ENCODE results near the gene RBM12. TPM values are rescaled to one million over a fixed set of nuclear protein-coding genes. Genes with fewer than 3 reads are reported as not detected.

The RBM12 gene
- total RNA-seq, 4 donors from 2014 or later = 9.8 to 23.7 (median 20.7) TPM

DNA sequence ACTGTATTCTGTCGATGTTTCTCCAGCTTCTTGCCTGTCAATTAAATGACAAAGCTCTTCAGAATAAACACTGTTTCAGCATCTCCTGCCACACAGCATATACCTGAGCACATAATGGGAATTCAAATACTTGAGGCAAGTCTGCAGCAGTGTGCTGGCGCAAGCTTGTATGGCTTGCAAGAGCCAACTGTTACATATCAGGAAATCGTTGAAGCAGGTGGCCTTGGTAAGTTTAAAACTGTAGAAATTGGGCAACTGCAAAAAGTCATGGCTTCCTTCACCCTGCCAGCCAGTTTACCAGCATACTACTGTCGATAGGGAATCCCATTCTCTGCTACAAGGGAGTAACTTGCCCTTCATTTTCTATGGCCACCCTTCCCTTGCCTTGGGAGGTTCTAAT is 23.0 kb downstream of the RBM12 start:
- Histone ChIP-seq H3K36me3 (no peaks in the 10 kb centered on the region), H3K27me3 (no peaks in the 10 kb centered on the region), H3K4me3 (no peak overlapping the region), H3K9me3 (no peaks in the 10 kb centered on the region), H3K27ac (no peak overlapping the region), H3K4me1 (peaks cover 31 to 49% of the 10 kb centered on the region in 2 donors)
- in situ Hi-C loops (cut with MboI; ENCODE audit: low sequenced_read_pairs in 4 of 4) = no loop called here
- no peak for TF ChIP-seq POLR2A (IDR thresholded peaks at IDR 0.05)
- TF ChIP-seq, protein P1, sequence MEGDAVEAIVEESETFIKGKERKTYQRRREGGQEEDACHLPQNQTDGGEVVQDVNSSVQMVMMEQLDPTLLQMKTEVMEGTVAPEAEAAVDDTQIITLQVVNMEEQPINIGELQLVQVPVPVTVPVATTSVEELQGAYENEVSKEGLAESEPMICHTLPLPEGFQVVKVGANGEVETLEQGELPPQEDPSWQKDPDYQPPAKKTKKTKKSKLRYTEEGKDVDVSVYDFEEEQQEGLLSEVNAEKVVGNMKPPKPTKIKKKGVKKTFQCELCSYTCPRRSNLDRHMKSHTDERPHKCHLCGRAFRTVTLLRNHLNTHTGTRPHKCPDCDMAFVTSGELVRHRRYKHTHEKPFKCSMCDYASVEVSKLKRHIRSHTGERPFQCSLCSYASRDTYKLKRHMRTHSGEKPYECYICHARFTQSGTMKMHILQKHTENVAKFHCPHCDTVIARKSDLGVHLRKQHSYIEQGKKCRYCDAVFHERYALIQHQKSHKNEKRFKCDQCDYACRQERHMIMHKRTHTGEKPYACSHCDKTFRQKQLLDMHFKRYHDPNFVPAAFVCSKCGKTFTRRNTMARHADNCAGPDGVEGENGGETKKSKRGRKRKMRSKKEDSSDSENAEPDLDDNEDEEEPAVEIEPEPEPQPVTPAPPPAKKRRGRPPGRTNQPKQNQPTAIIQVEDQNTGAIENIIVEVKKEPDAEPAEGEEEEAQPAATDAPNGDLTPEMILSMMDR (IDR thresholded peaks at IDR 0.05 in 4 of 5, conservative IDR thresholded peaks at IDR 0.05 in 1 of 5) = no peak
- no peak for DNase-seq
- intact Hi-C loops (cut with DNase I; ENCODE audit: low total_unique reads) = no loop called here
- no peak for ATAC-seq

DNA sequence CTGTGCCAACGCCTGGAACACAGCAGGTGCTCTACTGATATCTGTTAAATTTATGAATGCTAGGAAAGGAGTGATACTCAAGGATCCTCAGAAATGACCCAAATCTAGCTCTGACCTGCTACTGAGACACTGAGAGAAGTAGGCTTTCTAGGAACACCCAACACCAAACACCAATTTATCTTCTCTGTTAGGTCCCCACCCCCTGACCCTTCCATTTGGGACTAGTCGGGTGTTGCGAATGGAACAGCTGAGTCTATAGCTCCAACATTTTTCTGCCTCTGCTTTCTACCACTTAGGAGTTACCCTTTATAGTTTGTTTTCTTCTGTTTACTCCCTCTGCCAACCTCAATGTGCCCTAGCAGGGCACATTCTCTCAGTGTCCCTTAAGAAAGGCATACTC is 24.0 kb downstream of the RBM12 start:
- TF ChIP-seq POLR2A (IDR thresholded peaks at IDR 0.05) = no peak
- TF ChIP-seq, protein P1 (IDR thresholded peaks at IDR 0.05 in 4 of 5, conservative IDR thresholded peaks at IDR 0.05 in 1 of 5) = no peak
- no peak for ATAC-seq

DNA sequence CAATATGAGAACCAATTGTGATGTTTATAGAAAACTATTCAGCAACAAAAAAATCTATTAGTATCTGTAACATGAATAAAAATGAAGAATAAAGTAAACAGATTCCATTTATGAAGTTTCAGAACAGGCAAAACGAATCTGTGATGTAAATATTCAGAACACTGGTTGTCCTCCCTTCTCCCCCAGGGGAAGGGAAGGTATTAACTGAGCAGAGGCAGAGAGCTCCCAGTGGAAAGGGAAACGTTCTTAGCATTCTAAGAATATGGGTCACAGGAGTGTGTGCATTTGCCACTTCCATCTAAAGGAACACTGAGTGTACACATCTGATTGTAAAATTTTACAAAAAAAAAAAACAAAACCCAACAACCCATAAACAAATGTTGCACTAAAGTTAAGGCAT is 25.9 kb downstream of the RBM12 start:
- in situ Hi-C loops (cut with MboI; ENCODE audit: low sequenced_read_pairs in 4 of 4) = no loop called here
- H3K27ac ChIP-seq = no peak overlapping the region
- no peak for TF ChIP-seq POLR2A (IDR thresholded peaks at IDR 0.05)
- TF ChIP-seq, protein P1 (IDR thresholded peaks at IDR 0.05 in 4 of 5, conservative IDR thresholded peaks at IDR 0.05 in 1 of 5) = no peak
- no peak for ATAC-seq
- intact Hi-C loops (cut with DNase I; ENCODE audit: low total_unique reads) = no loop called here
- no peaks in the 10 kb centered on the region for H3K36me3 ChIP-seq
- DNase-seq = no peak
- H3K4me1 ChIP-seq = peaks cover 39 to 54% of the 10 kb centered on the region in 2 donors
- no peaks in the 10 kb centered on the region for H3K27me3 ChIP-seq
- H3K4me3 ChIP-seq = no peak overlapping the region
- H3K9me3 ChIP-seq = no peaks in the 10 kb centered on the region

More for the DNA sequence above, 24.0 kb downstream of the RBM12 start:
- no peaks in the 10 kb centered on the region for H3K27me3 ChIP-seq
- no peak overlapping the region for H3K27ac ChIP-seq
- H3K9me3 ChIP-seq = no peaks in the 10 kb centered on the region
- in situ Hi-C loops (cut with MboI; ENCODE audit: low sequenced_read_pairs in 4 of 4) (no loop called here), intact Hi-C loops (cut with DNase I; ENCODE audit: low total_unique reads) (no loop called here)
- peaks cover 38 to 58% of the 10 kb centered on the region in 2 donors for H3K4me1 ChIP-seq
- DNase-seq = no peak
- no peak overlapping the region for H3K4me3 ChIP-seq
- no peaks in the 10 kb centered on the region for H3K36me3 ChIP-seq

DNA sequence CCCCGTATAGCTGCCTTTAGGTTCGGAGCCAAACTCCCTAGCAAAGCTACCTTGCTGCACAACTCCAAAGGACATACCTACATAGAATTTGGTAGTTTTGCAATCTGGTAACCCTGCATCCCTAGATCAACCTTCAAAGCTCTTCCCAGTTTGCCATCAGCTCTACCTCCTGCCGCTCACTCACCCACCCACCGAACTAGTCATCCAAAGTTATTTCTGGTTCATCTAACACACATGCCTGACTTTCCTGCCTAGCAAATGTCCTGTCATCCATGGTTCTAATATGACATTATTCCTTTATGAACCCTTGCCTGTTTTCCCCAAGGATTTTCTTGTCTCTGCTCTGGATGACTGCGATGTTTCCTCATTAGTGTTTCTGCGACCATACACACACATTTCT is 27.4 kb downstream of the RBM12 start:
- intact Hi-C loops (cut with DNase I; ENCODE audit: low total_unique reads) (no loop called here), in situ Hi-C loops (cut with MboI; ENCODE audit: low sequenced_read_pairs in 4 of 4) (no loop called here)
- no peak overlapping the region for H3K4me3 ChIP-seq
- H3K4me1 ChIP-seq = peaks cover 36 to 44% of the 10 kb centered on the region in 2 donors
- no peak for TF ChIP-seq POLR2A (IDR thresholded peaks at IDR 0.05)
- TF ChIP-seq, protein P1 (IDR thresholded peaks at IDR 0.05 in 4 of 5, conservative IDR thresholded peaks at IDR 0.05 in 1 of 5) = no peak
- H3K27me3 ChIP-seq = no peaks in the 10 kb centered on the region
- ATAC-seq = peak in 1 of 2 donors; percentile 16
- H3K36me3 ChIP-seq = peaks cover 0 to 4% of the 10 kb centered on the region in 2 donors
- no peaks in the 10 kb centered on the region for H3K9me3 ChIP-seq
- H3K27ac ChIP-seq = no peak overlapping the region
- no peak for DNase-seq

DNA sequence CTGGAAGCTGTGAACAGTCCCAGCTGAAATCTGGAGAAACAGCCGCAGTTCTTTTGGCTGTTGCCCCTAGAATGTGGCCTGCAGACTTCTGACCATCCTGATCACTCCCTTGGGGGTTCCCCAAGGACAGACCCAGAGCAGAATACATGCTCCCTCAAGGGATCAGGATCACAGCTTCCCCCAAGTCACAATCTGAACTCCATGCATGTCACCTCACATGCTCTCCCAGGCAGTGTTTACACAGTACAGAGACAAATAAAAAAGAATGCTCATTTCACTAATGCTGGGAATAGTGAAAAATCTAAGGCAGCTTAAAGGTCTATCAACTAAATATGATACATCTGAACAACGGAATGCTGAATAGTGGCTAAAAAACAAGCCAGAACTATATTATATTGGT is 28.6 kb downstream of the RBM12 start:
- Histone ChIP-seq H3K4me3 (no peak overlapping the region), H3K27me3 (no peaks in the 10 kb centered on the region), H3K9me3 (no peaks in the 10 kb centered on the region), H3K36me3 (peaks cover 0 to 16% of the 10 kb centered on the region in 2 donors), H3K27ac (no peak overlapping the region), H3K4me1 (peaks cover 31 to 35% of the 10 kb centered on the region in 2 donors)
- TF ChIP-seq POLR2A (IDR thresholded peaks at IDR 0.05) = no peak
- TF ChIP-seq, protein P1 (IDR thresholded peaks at IDR 0.05 in 4 of 5, conservative IDR thresholded peaks at IDR 0.05 in 1 of 5) = no peak
- peak in 1 of 2 donors; percentile 33 for ATAC-seq
- intact Hi-C loops (cut with DNase I; ENCODE audit: low total_unique reads) = no loop called here
- in situ Hi-C loops (cut with MboI; ENCODE audit: low sequenced_read_pairs in 4 of 4) = no loop called here
- DNase-seq = no peak

All from gastrocnemius medialis (tissue), 4 donors.